Iris pigment epithelial cell (primary cell): ENCODE data around the gene DES.
A peak's percentile ranks its signal among the peaks of the same experiment; 100 is the strongest.
"Not testable (repeated sequence)": the region's sequence is repeated elsewhere in the genome, so short reads cannot be mapped to it uniquely, and the experiment has no call there.

Experiments
- DNase-seq: peaks from one replicate; pipeline ENCODE4 v3.0.0-alpha.2; 2011; ENCODE audit warnings: low read depth

DES gene

DNA sequence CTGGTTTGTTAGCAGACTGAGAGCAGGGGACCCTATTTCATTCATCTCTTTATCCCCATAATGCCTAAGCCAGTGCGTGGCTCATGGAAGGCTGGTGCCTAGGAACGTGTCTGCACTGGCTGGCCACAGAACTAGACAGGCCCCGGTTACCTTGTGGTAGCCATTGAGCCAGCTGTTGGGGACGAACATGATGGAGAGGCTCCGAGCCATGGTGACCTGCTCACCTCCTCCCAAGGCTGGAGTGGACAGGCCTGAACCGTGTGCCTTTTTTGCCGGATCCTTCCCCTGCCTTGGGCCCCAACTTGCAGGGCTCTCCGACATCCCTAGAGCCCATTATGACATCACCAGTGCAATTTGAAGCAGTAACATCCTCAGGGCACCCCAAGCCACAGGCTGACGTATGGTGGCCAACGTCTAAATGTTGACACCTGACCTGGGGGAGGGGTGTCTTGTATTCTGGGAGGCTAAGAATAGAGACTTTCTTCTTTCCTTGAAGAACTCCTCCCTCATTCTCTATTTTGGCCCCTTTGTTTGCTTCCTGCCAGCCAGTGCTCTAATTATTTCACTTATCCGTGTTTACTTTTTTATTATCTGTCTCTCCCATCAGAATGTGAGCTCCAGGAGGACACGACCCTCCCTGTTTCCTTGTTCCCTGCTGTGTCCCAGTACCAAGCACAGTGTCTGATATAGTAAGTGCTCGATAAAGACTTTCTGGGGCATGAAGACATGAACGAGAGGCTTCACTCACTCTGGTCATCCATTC, 18.3 kb upstream of the DES start:
- no peak for DNase-seq

DNA sequence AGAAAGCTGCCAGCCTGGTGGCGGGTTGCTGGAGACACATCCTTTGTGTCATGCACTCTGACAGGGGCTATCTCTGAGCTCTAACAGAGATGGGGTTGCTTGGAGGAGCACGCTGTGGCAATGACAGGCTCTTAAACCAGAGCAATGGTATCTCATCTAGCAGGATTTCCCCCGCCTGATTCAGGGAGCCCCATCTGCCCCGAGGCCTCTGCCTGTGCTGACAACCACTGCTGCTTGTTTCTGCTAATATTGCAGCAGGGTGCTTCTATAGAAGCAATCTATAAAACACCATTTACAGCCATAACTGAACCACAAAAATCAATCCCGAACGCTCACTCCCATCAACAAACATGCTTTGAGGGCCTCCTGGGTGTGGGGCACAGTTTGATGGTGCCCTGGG, 17.6 kb upstream of the DES start:
- DNase-seq, result no peak

DNA sequence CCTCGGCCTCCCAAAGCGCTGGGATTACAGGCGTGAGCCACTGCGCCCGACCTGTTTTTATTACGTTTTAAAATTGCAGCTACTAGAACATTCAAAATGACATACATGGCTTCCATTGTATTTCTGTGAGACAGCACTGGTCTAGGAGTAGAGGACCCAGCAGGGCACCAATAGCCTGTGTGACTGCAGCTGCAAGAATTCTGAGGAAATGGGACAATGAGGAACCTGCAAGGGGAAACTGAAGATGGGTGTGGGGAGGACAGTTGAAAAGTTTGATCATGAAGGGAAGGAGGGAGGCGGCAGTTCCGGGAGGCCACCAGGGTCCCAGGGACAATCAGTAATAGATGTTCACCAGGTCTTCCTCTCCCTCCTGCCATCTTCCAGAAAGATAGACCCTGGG, 16.6 kb upstream of the DES start:
- no peak for DNase-seq

DNA sequence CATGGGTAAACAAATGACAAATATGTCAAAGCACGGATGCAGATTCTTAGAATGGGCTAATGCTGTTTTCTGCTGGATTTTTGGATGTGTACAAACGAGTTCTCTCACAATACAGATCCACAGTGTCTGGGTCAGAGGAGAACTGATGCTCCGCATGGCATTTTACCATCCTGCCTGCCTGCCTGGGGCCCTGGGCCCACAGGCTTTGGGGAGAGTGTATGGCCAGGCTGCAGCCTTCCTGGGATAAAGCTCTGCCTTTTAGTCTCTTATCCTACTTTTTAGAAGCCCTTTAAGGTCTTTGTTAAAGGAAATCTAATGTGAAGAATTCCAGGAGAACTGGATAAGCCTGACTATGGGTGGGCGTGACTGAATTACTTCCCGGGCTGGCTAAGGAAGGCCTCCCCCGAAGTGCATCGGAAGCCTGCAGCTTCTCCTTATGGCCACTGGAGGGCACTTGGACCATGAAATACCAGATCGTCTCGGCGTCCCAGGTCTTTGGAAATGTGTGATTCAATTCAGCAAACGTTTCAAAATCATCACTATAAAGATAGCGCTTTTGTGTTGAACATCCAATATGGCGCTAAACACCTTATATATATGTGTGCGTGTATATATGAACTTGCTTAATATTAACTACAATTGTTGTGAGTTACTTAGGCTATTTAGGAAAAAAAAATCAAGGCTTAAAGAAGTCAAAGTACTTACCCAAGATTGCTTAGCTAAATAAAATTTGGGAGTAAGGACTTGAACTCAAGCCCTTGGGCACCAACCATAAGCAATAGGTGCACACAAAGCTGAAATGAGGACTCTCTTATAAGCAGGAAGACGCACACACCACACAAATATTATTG, 15.3 kb upstream of the DES start:
- peak; percentile 85 for DNase-seq

DNA sequence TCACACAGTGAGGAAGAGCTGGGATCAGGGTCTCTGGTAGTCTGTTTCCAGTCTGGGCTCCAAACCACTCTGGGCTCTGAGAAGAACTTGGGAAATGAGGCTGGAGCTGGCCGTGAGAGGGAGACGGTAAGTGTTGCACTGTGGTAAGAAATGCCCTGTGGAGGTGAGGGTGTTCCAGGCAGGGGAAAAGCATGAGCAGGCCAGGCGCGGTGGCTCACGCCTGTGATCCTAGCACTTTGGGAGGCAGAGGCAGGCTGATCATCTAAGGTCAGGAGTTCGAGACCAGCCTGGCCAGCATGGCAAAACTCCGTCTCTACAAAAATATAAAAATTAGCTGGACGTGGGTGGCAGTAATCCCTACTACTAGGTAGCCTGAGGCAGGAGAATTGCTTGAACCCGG, 14.3 kb upstream of the DES start:
- no peak for DNase-seq

DNA sequence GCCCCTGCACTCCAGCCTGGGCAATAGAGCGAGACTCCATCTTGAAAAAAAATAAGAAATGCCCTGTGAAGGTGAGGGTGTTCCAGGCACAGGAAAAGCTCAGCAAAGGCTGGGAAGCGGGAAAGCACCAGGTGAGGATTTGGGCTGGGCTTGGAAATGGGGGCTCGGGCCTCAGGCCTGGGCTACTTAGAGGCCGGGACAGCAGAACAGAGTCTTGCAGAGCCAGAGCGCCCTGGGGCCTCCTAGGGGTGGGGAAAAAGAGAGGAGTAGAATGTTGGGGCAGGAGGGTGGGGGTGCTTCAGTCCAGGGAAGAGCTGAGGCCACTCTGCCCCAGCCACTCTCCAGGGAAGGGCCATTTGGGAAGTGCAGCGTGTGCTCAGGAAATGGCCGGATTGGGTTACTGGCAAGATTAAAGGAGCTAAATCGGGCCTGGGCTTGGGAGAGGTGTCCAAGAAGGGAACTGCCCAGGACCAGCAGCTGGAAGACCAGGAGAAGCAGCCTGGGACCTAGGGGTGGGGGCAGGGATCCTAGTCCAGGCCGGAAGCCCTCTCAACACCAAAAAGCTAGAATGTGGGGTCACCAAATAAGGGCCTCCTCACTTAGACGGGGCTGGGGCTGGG, 13.8 kb upstream of the DES start:
- DNase-seq, result no peak

DNA sequence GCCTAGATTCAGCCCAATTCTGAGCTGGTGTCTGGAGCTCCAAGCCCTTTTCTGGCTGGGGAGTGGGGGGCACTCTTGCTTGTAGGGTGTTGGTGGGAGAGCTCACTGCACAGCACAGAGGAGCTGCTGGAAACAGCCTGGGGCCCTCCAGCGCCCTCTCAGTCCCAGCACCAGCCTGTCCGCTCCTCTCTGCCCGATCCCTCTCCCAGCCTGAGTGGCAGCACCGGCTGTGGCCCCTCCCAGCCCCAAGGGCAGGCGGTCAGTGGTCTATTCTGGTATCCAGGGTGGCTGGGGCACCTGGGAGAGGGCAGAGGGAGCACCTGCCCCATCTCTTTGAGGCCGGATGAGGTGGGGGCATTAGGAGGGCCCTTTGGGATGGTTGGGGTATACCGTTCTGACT, 13.2 kb upstream of the DES start:
- no peak for DNase-seq

DNA sequence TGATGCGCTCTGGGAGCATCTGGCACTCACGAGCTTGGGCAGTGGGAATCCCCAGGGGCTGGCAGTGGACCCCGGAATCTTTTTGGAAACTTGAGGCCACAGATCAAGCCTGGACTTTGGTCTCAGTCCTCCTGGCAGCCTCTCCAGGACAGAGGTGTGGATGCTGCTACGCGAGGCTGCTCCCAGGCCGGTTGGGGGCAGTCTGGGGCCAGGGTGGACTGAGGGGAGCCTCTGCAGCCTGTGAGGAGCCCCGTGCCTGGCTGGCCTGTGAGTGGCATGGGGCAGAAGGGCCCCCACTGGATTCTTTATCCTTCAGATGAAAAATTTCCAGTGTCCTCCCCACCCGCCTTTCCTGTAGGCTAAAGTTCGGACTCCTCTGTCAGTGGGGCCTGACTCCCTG, 12.7 kb upstream of the DES start:
- DNase-seq, result no peak

DNA sequence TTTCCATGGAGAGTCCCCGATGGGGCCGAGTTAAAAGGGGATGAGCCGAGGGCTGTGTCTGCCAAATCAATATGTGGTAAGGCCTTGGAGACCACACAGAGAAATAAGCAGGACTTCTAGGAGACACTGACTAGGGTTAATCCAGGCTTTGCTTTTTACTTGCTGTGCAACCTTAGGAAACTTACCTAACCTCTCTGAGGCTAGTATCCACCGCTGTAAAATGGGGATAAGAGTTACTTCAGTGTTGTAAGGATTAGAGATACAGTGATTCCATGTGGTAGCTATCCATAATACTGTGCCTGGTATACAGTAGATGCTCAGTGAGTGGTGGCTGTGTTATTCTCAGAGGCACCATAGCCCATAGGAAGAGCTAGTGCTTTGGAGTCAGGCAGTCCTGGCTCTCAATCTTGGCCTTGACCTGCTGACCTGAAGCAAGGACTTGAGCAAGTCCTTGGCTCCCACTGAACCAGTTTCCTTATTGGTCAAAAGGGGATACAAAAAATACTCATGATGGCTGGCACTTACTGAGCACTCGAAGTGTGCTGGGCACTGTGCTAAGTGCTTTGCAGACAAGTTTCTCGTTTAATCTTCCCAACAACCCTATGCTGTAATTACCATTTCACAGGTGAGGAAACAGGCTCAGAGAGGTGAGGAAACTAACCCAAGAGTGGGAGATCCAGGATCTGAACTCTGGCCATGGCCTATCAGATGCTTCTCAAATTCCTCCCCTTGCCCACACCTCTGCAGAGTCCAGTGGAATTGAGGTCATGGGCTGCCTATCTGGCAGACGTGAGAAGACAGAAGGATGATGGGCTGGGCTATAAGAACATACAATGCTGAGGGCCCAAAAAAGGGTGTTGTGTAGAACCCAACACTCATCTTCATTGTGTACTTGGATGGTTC, 12.0 kb upstream of the DES start:
- no peak for DNase-seq

DNA sequence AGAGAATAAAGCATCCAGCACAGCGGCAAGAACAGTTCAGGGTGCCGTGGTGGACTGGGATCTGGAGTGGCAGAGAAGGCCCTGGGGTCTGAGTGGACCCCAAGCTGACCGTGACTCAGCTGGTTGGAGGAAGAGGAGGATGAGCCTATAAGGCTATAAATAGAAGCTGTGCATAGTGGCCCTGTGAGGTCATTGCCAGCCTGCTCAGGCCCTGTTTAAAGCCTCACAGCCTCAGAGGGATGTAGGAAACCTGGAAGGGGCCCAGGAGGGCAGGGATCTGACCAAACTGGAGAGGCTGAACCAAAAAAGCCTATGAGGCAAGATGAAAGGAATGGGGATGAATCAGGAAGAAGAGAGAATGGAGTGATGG, 11.3 kb upstream of the DES start:
- peak; percentile 83 for DNase-seq

DNA sequence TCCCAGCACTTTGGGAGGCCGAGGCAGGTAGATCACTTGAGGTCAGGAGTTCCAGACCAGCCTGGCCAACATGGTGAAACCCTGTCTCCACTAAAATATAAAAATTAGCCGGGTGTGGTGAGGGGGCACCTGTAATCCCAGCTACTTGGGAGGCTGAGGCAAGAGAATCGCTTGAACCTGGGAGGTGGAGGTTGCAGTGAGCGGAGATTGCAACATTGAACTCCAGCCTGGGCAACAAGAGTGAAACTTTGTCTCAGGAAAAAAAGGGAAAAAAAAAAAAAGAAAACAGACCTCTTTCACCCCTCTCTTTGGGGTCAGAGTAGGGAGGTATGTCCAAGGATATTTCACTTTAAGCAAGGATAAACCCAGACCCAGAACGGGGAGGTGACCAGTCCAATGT, 10.8 kb upstream of the DES start:
- DNase-seq, result not testable (repeated sequence)

DNA sequence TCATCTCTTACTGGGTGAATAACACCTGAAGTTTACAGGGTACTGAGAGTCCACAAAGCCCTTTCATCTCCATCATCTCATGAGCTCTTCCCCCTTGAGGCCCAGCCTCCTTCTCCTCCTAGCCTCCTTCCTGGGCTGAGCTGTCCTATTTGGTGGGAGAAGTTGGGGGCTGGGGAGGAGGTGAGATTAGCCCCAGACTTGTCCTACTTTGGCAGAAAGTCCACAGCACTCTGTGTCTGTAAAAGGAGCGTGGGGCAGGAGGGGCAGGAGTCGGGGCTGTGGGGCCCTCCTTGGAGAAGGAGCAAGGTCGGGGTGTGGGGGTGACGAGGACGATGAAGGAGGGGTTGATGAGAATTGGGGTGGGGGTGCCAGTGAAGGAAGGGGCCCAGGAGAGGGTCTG, 10.0 kb upstream of the DES start:
- no peak for DNase-seq

DNA sequence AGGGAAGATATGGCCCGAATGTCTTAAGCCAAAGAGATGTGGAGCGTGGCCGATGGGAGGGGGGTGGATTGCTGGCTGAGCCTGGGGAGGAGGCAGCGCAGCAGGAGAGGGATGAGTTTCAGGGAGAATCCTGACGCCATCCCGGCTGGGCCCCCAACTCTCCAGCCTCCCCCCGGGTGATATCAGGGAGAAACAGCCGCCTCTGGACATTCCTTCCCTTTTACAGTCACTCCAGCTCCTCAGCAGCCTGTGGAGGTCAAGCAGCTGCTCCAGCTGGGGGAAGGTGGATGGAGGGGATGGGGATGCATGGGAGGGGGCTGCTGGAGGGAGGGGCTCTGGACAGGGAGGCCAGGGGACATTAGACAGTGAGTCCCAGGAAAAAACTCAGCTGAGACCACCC, 9.5 kb upstream of the DES start:
- no peak for DNase-seq

DNA sequence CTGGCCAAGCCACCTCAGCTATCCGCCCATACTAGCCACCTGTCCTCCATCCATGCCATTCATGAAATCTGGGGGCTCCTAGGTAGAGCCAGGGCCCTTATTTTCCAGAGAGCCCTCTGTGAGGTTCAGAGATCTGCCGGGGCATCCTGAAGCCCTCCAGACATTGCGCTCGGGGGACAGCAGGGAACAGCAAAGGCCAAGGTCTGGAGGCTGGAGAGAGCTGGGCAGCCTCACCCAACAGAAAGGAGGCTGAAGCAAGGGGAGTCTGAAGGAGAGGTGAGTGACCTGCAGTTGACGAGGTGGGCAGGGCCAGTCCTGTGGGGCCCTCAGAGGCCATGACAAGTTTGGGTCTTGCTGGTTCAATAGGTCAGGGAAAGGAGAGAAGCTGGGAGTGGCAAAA, 8.6 kb upstream of the DES start:
- no peak for DNase-seq

DNA sequence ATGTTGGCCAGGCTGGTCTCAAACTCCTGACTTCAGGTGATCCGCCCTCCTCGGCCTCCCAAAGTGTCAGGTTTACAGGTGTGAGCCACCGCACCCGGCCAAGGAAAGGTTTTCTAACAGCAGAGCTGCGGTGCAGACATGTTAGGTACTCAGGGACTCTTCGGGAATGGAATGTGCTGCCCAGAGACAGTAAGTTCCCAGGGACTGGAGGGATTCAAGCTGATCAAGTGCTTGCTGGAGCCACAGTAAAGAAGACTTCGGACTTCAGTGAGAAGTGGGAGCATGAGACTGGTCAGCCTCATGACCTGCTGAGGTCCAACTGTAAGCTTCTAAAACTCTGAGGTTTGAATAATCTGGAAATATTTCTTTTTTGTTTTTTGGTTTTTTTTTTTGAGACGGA, 7.8 kb upstream of the DES start:
- no peak for DNase-seq

DNA sequence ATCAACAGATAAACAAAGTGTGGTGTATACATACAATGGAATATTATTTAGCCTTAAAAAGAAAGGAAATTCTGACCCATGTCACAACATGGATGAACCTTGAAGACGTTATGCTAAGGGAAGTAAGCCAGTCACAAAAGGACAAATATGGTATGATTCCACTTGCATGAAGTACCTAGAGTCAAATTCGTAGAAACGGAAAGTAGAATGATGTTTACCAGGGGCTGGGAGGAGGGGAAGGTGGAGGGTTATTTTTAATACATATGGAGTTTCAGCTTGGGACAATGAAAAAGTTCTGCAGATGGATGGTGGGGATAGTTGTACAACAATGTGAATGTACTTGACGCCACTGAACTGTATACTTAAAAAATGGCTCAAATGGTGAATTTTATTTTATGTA, 3.3 kb upstream of the DES start:
- DNase-seq, result no peak

DNA sequence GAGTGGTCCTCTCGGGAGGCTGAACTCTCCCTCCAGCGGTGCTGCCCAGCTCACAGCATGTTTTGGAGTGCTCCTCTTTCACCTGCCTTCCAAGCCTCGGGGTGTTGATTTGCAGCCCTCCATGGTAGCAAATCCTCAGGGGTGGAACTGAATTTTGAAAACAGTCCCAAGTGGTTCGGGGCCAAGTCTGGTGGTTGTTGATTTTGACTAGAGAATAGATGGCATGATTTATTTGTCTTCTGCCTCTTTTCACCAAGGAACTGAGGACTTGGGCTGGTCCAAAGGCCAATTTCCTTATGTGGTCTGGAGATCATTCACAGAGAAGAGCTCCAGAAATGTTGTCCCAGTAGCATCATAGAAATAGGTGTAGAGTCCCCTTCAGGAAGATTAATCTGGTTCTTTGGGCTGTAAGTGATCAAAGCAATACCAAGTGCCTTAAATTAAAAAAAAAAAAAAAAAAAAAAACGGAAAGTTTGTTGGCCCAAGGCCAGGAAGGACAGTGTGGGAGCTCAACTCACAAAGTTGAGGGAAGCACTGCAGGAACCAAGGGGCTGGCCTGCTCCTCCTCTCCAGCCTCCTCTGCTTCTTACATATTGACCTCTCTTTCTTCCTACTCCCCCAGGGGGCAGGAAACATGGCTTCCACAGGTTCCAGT, 2.5 kb upstream of the DES start:
- no peak for DNase-seq

DNA sequence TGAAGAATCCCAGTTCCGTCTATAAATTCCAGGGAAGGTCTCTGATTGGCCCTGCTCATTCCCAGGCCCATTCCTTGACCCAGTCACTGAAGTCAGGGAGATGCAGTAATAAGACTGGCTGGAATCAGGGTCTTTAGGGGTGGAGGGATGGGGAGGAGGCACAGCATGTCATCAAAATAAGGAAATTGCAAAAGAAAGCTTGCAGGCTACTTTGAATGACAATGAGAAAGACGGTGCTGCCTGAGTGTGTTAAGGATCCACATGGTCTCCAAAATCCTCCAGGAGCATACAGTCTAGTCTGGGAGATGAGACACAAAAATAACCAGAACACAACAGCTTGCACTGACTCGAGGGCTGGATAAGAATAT, 2.0 kb upstream of the DES start:
- no peak for DNase-seq

DNA sequence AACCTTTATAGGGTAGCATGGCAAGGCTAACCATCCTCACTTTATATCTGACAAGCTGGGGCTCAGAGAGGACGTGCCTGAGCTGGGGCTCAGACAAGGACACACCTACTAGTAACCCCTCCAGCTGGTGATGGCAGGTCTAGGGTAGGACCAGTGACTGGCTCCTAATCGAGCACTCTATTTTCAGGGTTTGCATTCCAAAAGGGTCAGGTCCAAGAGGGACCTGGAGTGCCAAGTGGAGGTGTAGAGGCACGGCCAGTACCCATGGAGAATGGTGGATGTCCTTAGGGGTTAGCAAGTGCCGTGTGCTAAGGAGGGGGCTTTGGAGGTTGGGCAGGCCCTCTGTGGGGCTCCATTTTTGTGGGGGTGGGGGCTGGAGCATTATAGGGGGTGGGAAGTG, 1.2 kb upstream of the DES start:
- no peak for DNase-seq

DNA sequence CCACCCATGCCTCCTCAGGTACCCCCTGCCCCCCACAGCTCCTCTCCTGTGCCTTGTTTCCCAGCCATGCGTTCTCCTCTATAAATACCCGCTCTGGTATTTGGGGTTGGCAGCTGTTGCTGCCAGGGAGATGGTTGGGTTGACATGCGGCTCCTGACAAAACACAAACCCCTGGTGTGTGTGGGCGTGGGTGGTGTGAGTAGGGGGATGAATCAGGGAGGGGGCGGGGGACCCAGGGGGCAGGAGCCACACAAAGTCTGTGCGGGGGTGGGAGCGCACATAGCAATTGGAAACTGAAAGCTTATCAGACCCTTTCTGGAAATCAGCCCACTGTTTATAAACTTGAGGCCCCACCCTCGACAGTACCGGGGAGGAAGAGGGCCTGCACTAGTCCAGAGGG, 803 bp upstream of the DES start:
- no peak for DNase-seq

DNA sequence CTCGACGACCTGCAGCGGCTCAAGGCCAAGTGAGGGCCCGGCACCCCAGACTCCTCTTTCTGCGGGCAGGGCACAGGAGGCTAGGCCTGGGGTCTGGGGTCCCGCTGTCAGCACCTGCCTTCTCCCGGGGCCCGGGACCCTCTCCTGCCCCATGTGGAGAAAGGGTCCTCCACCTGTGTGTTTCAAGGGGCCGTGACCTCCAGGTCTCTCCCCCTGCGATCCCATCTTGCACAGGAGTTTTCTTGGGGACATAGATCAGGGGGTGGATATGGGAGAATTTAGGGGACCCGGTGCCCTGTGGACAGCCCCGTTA, 791 bp downstream of the DES start:
- no peak for DNase-seq
